ENCODE data around the gene C4A.

- TF ChIP-seq POLR2AphosphoS5 (IDR thresholded peaks at IDR 0.05; ENCODE audit: low read depth), result peak; percentile 44; the same call in 1 of the 2 replicates
- TF ChIP-seq, protein P1, sequence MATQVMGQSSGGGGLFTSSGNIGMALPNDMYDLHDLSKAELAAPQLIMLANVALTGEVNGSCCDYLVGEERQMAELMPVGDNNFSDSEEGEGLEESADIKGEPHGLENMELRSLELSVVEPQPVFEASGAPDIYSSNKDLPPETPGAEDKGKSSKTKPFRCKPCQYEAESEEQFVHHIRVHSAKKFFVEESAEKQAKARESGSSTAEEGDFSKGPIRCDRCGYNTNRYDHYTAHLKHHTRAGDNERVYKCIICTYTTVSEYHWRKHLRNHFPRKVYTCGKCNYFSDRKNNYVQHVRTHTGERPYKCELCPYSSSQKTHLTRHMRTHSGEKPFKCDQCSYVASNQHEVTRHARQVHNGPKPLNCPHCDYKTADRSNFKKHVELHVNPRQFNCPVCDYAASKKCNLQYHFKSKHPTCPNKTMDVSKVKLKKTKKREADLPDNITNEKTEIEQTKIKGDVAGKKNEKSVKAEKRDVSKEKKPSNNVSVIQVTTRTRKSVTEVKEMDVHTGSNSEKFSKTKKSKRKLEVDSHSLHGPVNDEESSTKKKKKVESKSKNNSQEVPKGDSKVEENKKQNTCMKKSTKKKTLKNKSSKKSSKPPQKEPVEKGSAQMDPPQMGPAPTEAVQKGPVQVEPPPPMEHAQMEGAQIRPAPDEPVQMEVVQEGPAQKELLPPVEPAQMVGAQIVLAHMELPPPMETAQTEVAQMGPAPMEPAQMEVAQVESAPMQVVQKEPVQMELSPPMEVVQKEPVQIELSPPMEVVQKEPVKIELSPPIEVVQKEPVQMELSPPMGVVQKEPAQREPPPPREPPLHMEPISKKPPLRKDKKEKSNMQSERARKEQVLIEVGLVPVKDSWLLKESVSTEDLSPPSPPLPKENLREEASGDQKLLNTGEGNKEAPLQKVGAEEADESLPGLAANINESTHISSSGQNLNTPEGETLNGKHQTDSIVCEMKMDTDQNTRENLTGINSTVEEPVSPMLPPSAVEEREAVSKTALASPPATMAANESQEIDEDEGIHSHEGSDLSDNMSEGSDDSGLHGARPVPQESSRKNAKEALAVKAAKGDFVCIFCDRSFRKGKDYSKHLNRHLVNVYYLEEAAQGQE (IDR thresholded peaks at IDR 0.05; ENCODE audit: insufficient replicate concordance, low read depth), result no peak
- TF ChIP-seq, protein P2, sequence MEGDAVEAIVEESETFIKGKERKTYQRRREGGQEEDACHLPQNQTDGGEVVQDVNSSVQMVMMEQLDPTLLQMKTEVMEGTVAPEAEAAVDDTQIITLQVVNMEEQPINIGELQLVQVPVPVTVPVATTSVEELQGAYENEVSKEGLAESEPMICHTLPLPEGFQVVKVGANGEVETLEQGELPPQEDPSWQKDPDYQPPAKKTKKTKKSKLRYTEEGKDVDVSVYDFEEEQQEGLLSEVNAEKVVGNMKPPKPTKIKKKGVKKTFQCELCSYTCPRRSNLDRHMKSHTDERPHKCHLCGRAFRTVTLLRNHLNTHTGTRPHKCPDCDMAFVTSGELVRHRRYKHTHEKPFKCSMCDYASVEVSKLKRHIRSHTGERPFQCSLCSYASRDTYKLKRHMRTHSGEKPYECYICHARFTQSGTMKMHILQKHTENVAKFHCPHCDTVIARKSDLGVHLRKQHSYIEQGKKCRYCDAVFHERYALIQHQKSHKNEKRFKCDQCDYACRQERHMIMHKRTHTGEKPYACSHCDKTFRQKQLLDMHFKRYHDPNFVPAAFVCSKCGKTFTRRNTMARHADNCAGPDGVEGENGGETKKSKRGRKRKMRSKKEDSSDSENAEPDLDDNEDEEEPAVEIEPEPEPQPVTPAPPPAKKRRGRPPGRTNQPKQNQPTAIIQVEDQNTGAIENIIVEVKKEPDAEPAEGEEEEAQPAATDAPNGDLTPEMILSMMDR (IDR thresholded peaks at IDR 0.05; ENCODE audit: insufficient read depth, low read length), result no peak
These were observed 11.1 kb upstream of the C4A start for GRCh38 chr6:31970604-31971271.
